HG03095 (cell line): Measurements from ENCODE around the gene ADAT1.
A peak's percentile ranks its signal among the peaks of the same experiment; 100 is the strongest.

Source experiments
- ATAC-seq: cut with Tn5 transposase; IDR thresholded peaks from one replicate; pipeline ENCODE4 v1.9.1; 2021; ENCODE audit warnings: moderate library complexity; ENCODE audit not compliant: unreplicated experiment

ADAT1 gene, protein sequence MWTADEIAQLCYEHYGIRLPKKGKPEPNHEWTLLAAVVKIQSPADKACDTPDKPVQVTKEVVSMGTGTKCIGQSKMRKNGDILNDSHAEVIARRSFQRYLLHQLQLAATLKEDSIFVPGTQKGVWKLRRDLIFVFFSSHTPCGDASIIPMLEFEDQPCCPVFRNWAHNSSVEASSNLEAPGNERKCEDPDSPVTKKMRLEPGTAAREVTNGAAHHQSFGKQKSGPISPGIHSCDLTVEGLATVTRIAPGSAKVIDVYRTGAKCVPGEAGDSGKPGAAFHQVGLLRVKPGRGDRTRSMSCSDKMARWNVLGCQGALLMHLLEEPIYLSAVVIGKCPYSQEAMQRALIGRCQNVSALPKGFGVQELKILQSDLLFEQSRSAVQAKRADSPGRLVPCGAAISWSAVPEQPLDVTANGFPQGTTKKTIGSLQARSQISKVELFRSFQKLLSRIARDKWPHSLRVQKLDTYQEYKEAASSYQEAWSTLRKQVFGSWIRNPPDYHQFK

DNA sequence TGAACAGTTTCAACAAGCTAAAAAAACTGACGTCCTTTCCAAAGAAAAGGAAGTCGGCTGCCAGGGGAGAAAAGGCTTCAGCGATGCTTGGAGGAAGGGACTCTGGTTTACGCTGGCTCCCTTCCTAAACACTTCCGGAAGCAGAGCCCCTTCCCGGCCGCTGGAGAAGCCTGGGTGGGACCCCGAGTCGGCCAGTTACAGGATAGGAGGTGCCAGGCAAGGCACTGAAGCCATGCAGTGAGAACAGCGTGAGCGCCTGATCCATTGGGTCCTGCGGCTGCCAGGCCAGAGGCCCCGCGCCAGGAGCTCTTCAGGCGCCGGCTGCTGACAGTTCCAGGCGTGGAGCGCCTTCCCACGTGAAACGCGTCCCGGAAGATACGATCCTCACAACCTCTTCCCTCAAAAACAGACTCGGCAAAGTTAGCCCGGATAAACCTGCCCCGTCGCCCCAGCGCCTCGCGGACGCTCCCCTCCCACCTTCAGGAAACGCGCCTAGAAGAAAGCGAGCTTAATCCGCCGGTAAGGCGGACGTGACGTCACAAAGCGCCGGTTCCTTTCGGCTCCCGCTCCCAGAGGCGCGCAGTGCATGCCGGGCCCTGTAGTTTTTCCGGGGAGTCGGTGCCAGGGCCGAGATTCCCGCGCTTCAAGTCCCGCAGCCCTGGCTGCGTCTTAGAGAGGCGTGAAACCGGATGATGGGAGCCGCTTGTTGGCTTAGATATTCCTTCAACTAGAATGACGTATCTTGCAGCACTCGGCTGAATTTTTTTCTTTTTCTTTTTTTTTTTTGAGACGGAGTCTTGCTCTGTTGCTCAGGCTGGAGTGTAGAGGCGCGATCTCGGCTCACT, at the start of gene ADAT1:
TSS of gene ADAT1 (minus strand) at position 521 of the 845 bp plus-strand sequence. CDS start 2,482 bp downstream, outside the sequence.
- peak; percentile 86 for ATAC-seq

DNA sequence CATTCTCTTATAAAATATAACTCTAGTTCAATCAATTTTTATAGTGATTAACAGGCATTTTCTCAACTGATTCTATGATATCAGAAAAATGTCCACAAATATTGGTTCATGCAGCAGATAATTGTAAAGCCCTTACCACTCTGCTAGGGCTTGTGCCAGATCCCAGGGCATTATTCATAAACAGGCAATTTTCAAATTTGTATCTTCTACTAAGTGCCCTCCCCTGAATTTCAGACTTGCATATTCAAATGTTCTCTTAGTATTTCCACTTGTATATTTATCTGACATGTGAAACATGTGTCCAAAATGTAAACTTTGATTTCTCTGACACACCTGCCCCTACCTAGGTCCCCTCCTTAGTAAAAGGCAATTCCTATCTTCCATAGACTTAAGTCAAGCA, 44.4 kb upstream of the ADAT1 start:
- no peak for ATAC-seq

DNA sequence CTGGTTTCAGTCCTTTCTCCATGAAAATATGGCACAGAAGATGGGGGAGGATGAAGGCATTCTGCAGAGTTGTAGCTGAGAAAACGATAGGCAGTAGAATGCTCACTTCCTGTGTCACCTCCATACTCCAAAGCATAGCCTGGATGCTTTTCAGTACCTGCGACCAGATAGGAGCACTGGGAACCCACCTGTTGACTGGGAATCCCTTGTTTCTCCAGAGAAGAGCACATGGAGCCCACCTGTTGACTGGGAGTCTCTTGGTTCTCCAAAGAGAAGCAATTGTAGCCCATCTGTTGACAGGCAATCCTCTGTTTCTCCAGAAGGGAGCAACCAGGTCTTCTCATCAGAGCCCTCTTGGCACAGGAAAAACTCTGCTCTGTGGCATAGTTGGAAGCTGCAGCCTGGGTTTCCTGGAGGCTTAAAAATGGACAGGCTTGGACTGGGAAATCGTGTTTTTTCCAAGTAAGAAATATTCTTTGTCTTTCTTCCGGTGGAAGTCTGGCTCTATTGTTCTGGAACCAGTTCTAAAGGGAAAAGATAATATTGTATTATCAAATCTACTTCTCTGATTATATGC, 37.7 kb upstream of the ADAT1 start:
- ATAC-seq = no peak

- ATAC-seq = no peak
Observed at GRCh38 chr16:75660321-75660720, 37.2 kb upstream of the ADAT1 start.

DNA sequence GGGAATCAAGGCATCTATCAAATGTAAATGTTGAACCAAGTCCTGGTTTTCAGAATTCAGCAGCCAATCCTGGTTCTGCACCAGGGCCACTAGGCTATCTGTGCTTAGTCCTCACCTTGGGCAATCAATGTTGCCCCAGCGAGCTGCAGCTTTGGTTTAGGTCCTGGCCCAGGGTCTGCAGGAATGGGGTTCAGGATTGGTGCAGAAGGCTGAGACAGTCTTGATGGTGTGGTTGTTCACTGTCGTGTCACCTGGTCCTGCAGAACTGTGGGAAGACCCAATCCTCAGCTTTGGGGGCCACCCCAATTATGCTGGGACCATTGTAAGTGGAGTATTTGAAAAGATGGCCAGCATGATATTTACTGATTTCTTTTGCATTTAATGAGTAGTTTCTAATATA, 35.1 kb upstream of the ADAT1 start:
- no peak for ATAC-seq

GRCh38 chr16:75653922-75654321, 30.8 kb upstream of the ADAT1 start:
- no peak for ATAC-seq

GRCh38 chr16:75648265-75649076, 25.4 kb upstream of the ADAT1 start:
- peak; percentile 28 for ATAC-seq

DNA sequence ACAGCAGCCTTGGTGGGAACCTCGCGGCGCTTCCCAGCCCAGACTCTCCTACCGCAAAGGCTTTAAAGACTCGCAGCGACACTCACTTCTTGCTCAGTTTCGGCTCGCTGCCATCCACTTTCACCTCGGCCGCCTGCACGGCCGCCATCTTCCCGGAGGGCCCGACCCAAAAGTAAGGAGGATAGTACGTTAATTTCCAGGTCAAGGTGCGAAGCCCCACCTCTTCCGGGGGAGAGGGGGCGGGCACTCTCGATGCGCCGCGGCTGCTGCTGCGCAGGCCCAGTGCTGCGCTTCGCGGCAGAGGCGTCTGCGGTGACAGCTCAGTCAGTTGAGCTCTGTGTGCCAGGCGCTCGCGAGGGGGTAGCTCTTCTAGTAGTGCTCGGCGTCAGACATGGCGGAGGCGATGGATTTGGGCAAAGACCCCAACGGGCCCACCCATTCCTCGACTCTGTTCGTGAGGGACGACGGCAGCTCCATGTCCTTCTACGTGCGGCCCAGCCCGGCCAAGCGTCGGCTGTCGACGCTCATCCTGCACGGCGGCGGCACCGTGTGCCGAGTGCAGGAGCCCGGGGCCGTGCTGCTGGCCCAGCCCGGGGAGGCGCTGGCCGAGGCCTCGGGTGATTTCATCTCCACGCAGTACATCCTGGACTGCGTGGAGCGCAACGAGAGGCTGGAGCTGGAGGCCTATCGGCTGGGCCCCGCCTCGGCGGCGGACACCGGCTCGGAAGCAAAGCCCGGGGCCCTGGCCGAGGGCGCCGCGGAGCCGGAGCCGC, 24.6 kb upstream of the ADAT1 start, which contains the start of the genes KARS1 and TERF2IP:
TSS of gene KARS1 (minus strand) at position 174 of the 773 bp plus-strand sequence. CDS start at position 148, 26 bp downstream.
TSS of gene TERF2IP (plus strand) at position 282 of the 773 bp plus-strand sequence. CDS start at position 392, 110 bp downstream.
- peak; percentile 81 for ATAC-seq

DNA sequence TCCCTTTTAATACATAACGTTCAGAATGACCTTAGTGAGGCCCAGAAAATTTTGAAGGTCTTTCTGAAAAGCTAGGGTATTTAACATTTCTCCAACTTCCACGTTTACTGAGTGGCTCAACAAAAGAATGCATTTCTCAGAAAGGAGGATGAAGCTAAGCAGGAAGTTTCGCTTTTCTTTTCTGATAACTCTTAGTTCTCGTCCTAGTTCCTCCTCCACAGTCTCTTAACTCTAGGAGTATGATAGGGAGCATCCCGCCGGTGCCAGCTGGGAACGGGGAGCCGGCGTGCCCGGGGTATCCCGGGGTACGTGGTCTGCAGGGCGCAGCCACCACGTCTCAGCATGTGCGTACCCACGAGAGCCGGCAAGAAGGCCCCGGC, 24.0 kb upstream of the ADAT1 start:
- ATAC-seq = peak; percentile 22

DNA sequence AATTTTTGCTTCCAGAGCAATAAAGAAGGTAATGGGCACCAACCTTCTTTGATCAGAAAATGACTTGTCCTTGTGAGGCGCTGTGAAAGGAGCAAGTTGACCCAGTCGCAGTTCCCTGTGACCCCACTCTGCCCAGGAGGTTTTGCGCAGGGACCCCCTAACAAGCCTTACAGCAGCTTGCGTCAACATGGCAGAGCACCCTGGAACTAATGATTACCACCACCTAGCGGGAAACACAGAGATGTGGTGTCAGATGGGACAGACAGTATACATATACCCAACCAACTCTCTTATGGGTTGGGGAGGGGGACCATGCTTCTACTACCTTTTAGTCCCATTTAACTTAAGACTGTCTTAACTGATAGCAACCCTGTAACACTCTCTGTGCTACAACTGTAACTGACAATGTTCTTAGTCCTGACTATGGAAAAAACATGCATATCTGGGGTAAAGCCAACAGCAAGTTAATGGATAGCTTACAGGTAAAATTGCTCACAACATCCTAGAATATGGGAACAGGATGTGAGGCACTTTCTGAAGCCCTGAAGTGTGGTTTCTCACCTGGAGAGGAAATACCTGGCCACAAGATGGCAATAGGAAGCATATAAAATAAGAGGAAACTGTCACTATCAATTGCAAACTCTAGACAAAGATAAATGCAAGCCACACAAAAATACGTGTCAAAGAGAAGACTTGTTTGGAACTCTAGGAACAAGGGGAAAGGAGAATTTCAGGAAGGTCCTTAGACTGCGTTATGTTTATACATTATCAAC, 21.3 kb upstream of the ADAT1 start:
- ATAC-seq = no peak

- no peak for ATAC-seq
Observed at GRCh38 chr16:75640598-75640997, 17.5 kb upstream of the ADAT1 start.

DNA sequence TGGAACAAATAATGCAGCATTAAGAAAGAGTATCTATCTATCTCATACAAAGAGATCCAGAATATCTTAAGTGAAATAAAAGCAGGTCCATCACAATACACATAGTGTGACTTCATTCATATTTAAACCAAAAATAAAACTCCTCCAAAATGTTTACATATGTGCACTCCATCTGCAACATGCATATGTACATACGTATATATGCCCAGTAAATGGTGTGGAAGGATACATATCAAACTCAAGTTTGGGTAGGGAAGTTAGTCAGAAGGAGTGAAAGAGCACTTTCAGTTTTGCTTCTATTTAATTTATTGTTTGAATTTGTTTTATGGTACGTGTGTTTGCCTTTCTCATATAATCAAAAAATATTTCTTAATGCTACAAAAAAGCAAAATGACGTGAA, 12.0 kb upstream of the ADAT1 start:
- no peak for ATAC-seq

DNA sequence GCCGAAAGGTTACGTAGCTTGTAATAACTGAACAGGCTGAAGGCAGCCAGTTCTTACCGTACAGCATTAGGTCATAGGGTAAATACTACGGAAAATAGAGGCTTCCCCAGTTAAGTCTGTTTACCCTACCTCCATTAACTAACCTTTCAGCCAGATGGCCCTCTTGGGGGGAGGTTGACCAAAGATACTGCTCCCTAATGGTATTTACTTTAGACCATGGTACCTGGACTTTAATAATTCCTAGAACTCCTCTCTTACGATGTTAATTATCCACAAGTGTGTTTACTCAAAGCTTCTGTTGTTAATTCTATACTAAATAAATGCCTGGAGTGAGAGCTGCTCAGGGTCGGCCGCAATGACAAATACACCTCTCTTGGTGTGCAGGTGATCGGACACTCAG, 9.8 kb upstream of the ADAT1 start:
- ATAC-seq = no peak

DNA sequence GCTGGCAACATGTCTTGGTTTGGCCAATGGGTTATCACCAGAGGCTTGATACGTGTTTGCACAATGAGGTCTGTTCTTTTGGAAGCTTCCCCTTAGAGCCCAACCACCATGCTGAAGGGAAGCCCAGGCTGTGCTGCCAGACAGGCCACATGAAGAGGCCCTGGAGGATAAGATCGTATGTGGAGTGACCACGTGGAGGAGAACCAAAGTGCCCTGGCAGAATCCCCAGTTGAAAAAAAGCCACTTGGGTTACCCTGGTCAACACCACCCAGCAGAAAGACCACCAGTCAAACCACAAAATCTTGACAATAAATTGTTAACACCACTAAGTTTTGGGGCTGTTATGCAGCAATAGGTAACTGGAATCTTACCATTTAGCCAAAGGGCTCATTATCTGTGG, 7.0 kb upstream of the ADAT1 start:
- no peak for ATAC-seq

DNA sequence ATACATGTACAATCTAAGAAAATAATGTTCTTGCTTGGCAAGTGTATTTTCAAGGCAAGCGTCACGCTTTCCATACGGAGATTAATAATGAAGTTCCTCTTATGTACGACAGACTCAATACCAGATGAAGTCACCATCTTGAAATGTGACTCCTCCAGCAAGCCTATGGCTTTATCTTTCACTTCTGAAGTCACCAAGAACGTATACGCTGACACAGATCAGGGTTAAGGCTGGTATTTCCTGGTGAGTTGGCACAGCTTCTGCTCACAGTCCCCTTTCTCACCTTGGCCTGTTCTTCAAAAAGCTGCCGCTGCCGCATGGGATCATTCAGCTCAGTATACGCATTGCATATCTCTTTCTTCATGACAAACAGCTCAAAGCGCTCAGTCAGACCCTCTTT, 6.1 kb upstream of the ADAT1 start:
- no peak for ATAC-seq

DNA sequence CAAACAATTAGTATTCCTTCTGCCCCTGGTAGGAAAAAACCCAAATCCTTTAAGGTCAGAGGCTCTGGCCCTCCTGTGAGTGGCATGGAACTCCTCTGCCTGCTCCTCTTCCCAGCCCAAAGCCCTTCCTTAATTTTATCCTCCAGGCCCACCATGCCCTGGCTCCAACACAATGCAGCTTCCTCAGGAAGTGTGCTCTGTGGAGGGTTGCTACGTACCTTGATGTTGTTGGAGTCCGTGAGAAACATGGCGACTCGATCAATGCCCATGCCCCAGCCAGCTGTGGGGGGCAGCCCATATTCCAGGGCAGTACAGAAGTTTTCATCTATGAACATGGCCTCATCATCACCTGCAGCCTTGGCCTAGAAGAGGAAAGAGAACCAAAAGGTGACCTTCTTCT, 5.3 kb upstream of the ADAT1 start:
- ATAC-seq = no peak

DNA sequence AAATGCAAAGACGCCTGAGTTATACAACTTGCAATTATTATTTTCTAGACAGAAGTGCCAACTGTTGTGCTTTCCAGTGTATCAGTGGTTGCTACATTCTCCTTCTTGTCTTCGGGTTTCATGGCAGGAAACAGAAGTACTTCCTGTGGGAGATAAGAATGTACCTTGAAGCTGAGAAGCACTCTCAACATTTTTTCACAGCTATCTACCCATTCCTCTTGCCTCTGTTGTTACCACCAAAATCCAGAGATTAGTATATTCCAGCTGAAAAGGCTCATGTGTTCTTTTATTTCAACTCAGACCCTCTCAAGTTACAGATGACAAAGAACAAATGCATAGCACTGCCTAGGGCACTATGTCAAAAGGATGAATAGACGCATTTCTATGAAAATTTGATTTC, 4.8 kb upstream of the ADAT1 start:
- no peak for ATAC-seq

- ATAC-seq = no peak
Observed at GRCh38 chr16:75626806-75627205, 3.7 kb upstream of the ADAT1 start.

- ATAC-seq = no peak
Observed at GRCh38 chr16:75624921-75625334, 1.8 kb upstream of the ADAT1 start.
